HG02870 (cell line): ENCODE data around the gene TARS2.

ENCODE experiments used
- ATAC-seq: cut with Tn5 transposase; IDR thresholded peaks from one replicate; pipeline ENCODE4 v1.9.1; 2021; ENCODE audit warnings: mild to moderate bottlenecking, moderate library complexity; ENCODE audit not compliant: unreplicated experiment

The TARS2 gene

GRCh38 chr1:150486966-150487762 is at the start of gene TARS2:
TARS2 (plus strand) TSS chr1:150487419; CDS start chr1:150487451, 32 bp downstream.
- peak; percentile 99 for ATAC-seq

GRCh38 chr1:150441121-150441520 is 46.1 kb upstream of the TARS2 start:
- ATAC-seq: no peak

GRCh38 chr1:150444232-150444631 is 43.0 kb upstream of the TARS2 start:
- no peak for ATAC-seq

- ATAC-seq: no peak
Observed at GRCh38 chr1:150456146-150456647, 31.0 kb upstream of the TARS2 start.

DNA sequence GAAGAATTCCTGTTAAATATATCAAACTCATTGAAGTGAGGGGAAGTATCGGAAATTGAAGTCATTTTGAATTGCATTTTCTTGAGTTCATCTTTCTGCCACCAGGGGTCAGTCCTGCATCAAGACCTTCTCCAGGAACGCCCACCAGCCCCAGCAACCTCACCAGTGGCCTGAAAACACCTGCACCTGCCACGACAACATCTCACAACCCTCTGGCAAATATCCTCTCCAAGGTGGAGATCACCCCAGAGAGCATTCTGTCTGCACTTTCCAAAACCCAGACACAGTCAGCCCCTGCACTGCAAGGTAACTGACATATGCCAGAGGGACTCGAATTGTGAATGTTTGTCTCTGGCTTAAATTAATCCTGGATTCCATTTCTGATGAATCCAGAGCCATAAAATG is 22.8 kb upstream of the TARS2 start:
- ATAC-seq: no peak

DNA sequence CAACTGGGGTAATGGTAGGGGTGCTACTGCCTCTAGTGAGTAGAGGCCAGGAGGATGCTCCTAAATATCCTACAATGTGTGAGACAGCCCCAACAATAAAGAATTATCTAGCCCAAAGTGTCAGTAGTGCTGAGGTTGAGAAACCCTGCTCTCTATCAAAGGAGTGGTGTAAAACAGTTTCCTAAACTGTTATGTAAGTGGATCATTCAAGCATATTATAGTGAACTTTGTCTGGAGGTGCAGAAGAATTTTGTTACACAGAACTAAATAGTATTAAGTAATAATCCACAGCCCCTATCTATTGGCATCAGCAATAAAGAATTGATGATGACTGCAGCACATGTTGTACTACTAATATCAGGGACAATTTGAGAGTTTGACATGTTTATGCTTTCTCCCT is 20.3 kb upstream of the TARS2 start:
- no peak for ATAC-seq

DNA sequence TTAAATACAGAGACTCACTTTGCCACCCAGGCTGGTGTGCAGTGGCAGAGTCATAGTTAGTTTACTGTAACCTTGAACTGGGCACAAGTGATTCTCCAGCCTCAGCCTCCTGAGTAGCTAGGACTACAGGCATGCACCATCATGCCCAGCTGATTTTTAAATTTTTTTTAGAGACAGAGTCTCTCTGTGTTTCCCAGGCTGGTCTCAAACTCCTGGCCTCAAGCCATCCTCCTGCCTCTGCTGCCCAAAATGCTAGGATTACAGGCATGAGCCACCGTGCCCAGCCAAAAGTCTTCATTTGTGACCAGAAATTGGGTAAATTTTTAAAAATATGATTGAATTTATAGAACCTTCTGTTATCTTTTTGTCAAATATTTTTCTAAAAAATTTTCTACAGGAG is 17.9 kb upstream of the TARS2 start:
- ATAC-seq: no peak

- ATAC-seq: no peak
Observed at GRCh38 chr1:150472601-150473200, 14.5 kb upstream of the TARS2 start.

DNA sequence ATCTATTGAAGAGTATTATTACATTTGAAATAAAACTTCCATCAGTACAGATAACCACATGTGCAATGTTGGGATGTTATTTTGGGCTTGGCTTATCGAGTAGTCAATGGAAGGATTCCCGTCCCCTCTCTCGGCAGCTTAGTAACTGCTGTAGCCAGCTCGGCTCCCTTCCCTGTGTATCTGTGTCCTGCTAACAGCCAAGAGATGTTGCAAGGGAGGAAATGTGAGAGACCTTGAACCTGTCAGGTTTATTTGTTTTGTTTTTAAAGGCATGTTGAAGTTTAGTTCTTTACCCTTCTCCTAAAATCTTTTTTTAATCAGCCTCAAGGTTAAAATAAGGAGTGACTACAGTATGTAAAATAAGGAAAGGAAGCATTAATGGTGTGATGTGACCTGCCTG is 13.6 kb upstream of the TARS2 start:
- ATAC-seq: no peak

DNA sequence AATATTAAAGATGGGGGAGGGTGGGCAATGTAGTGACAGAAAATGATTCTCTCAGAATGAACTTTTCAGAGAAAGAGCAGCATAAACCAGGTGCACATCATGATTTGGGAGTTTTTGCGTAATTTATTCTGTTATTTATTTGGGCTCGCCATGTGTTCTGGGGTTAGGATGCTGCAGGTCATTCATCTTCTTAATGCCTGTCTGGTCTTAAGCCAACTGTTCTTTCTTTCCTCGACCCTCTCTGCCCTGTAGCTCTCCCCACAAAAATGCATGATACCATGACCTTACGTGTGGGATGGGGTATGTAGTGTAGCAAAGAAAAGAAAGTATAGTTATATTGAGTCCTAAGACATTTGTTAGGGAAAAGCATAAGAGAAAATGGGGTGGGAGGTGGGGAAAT is 12.3 kb upstream of the TARS2 start:
- ATAC-seq: no peak

DNA sequence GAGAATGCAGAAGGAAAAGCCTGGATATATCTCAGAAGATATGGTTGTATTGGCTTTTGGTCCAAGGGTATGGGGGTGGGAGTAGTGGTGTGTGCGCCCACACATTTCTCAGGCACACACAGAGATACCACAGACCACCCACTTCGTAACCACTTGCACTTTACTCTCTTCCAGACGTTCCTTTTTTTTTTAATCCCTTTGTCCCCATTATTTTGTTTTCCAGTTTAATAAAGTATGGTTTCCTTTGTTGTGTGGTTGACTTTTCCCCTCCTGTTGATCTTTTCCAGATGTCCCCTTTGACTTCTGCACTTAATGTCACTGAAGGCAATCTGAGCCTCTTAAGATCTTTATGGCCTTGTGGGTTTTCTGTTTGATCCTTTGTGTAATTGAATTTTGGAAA is 10.5 kb upstream of the TARS2 start:
- no peak for ATAC-seq

GRCh38 chr1:150477320-150477719 is 9.9 kb upstream of the TARS2 start:
- ATAC-seq: no peak

DNA sequence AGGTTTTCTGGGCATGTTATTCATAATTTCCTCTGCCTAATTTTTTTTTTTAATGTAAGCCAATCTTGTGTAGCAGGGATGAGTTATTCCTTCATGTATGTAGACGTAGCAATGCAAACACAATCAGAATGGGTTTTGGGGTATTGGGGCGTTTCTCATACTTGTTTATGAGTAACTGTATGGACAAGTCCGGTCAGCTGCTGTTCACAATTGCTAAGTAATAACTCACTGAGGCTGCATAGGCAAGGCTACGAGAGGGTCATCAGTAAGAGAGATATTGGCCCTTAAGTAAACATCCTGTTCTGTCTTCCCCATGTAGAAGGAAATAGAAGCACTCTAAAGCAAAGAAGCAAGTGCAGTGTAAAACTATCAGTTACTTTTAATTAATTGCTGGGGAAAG is 9.5 kb upstream of the TARS2 start:
- ATAC-seq: no peak

DNA sequence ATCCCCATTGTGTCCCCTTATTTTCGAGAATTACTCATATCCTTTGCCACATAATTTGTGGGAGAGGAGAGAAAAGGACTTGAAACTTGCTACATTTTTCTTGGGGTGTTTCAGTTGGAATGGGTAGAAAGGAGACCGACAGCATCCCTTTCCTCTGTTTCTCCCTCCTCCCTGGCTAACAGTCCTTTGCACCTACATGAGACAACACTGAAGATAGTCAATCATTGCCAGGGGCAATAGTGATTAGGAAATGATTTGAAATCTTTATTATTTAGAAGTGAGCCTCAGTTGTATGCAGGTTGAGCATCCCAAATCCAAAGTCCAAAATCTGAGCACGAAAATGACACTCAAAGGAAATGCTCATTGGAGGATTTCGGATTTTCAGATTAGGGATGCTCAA is 7.8 kb upstream of the TARS2 start:
- ATAC-seq: no peak

DNA sequence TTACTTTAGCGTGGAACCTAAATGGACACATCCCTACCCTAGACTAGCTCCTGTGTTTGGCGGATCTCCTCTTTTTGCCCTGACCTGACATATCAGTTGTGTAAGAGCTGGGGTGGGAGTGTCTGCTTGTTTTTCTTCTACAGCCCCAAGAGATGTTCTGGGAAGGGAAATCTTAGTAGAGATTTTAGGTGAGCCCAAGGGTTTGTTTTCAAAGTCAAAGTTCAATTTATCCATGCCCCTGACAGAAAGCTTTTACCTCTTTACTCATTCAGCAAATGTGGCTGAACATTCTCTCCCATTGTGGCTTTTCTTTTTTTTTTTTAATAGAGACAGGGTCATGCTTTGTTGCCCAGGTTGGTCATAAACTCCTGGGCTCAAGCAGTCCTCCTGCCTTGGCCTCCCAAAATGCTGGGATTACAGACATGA is 7.3 kb upstream of the TARS2 start:
- no peak for ATAC-seq

- no peak for ATAC-seq
Observed at GRCh38 chr1:150484431-150484830, 2.8 kb upstream of the TARS2 start.

GRCh38 chr1:150484861-150485260 is 2.4 kb upstream of the TARS2 start:
- ATAC-seq: no peak

- no peak for ATAC-seq
Observed at GRCh38 chr1:150487763-150488115, 520 bp downstream of the TARS2 start.

DNA sequence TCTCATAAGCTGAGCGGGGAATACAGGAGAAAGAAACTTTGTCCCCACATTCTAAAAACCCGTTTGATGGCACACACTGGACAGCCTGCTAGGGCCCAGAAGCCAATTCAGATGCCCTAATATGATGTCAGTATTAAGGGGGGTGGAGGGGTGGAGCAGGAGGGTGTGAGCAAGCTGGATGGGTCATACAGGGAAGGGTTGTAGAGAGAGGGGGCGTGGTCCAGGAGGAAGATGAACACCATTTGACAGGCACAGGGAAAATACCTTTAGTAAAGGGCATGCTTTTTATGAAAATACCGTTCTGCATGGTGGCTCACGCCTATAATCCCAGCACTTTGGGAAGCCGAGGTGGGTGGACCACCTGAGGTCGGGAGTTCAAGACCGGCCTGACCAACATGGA is 6.0 kb downstream of the TARS2 start:
- no peak for ATAC-seq

DNA sequence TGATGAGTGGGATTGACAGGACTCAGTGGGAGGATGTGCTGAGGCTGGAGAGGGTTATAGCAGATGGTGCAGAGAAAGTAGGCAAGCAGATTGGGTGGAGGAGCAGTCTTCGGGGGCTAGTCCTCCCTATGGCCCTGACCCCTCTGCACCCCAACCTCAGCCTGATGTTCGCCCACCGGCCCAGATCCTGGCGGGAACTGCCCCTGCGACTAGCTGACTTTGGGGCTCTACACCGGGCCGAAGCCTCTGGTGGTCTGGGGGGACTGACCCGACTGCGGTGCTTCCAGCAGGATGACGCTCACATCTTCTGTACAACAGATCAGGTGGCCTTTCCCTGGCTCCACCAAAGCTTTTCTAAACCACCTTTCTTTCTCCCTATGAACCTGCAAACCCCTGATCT is 11.1 kb downstream of the TARS2 start:
- no peak for ATAC-seq

DNA sequence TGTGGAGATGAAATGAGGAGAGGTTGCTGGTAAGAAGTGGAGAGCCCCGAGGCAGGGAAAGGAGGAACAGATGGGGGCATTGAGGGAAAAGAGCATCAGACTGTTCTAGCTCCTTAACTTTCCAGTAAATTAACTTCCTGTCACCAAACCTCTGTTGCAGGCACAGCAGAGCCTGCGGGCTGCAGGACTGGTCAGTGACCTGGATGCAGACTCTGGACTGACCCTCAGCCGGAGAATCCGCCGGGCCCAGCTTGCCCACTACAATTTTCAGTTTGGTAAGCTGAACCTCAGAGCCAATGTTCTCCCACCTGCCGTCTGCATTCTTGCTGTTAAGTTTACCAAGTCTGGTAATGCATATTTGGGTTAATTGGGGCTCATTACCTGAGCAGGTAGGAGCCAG is 18.2 kb downstream of the TARS2 start:
- no peak for ATAC-seq
